Liver (tissue), 9 donors: Measurements from ENCODE around the gene CNTD1. TPM values are rescaled to one million over a fixed set of nuclear protein-coding genes. Genes with fewer than 3 reads are reported as not detected.

ENCODE experiments used
- DNase-seq: peaks from one replicate; pipeline ENCODE4 v3.0.0-alpha.2; 2017; ENCODE audit warnings: low spot score
- H3K27ac ChIP-seq, 2 donors: one replicate each; pipeline ENCODE4 v1.7.0; 2013; ENCODE audit warnings: inconsistent platforms in 2 of 2, low read length in 2 of 2, control low read depth in 1 of 2, low read depth in 1 of 2, mild to moderate bottlenecking in 1 of 2
- H3K27me3 ChIP-seq, 4 donors: one replicate each; pipeline versions ENCODE4 v1.6.1 to v1.7.0; 2013; ENCODE audit warnings: low read length in 3 of 4, inconsistent platforms in 1 of 4, mild to moderate bottlenecking in 1 of 4, moderate library complexity in 1 of 4; ENCODE audit not compliant: control insufficient read depth in 4 of 4, insufficient read depth in 4 of 4
- H3K36me3 ChIP-seq, 4 donors: one replicate each; pipeline versions ENCODE4 v1.6.1 to v1.7.0; 2013; ENCODE audit warnings: low read length in 3 of 4, mild to moderate bottlenecking in 3 of 4, low read depth in 1 of 4, moderate library complexity in 1 of 4; ENCODE audit not compliant: control insufficient read depth in 4 of 4, insufficient read depth in 3 of 4
- H3K4me1 ChIP-seq, 4 donors: one replicate each; pipeline versions ENCODE4 v1.6.1 to v1.7.0; 2013; ENCODE audit warnings: low read length in 3 of 4, mild to moderate bottlenecking in 3 of 4, moderate library complexity in 1 of 4; ENCODE audit not compliant: control insufficient read depth in 4 of 4, insufficient read depth in 4 of 4
- H3K4me3 ChIP-seq, 3 donors: one replicate each; pipeline versions ENCODE4 v1.6.1 to v1.7.0; 2013; ENCODE audit warnings: low read length in 3 of 3, control low read depth in 1 of 3, low read depth in 1 of 3, mild to moderate bottlenecking in 1 of 3
- H3K9ac ChIP-seq, 2 donors: one replicate each; pipeline ENCODE4 v1.7.0; 2013; ENCODE audit warnings: low read length in 2 of 2, mild to moderate bottlenecking in 2 of 2, moderate library complexity in 2 of 2, control low read depth in 1 of 2, low read depth in 1 of 2
- H3K9me3 ChIP-seq, 4 donors: one replicate each; pipeline versions ENCODE4 v1.6.1 to v1.7.0; 2013; ENCODE audit warnings: low read length in 3 of 4; ENCODE audit not compliant: control insufficient read depth in 4 of 4
- ATF3 ChIP-seq: IDR thresholded peaks from 2 replicates; pipeline ENCODE4 v1.6.1; 2016; ENCODE audit warnings: antibody characterized with exemption
- EGR1 ChIP-seq, 2 donors: IDR thresholded peaks; 2 replicates each; pipeline ENCODE4 v1.6.1; 2016 to 2018; ENCODE audit warnings: antibody characterized with exemption in 2 of 2, low read depth in 2 of 2
- FOXA1 ChIP-seq: IDR thresholded peaks from 2 replicates; pipeline ENCODE4 v1.6.1; 2016; ENCODE audit warnings: antibody characterized with exemption
- FOXA2 ChIP-seq: IDR thresholded peaks from 2 replicates; pipeline ENCODE4 v1.6.1; 2016; ENCODE audit warnings: antibody characterized with exemption
- GABPA ChIP-seq, 2 donors: IDR thresholded peaks in 1 of 2; conservative IDR thresholded peaks in 1 of 2; 2 replicates each; pipeline ENCODE4 v1.6.1; 2016; ENCODE audit warnings: antibody characterized with exemption in 2 of 2, mild to moderate bottlenecking in 1 of 2, moderate library complexity in 1 of 2
- HNF4A ChIP-seq, 2 donors: conservative IDR thresholded peaks; 2 replicates each; pipeline ENCODE4 v1.6.1; 2016; ENCODE audit warnings: antibody characterized with exemption in 2 of 2, mild to moderate bottlenecking in 2 of 2
- HNF4G ChIP-seq: IDR thresholded peaks from 2 replicates; pipeline ENCODE4 v1.6.1; 2016; ENCODE audit warnings: antibody characterized with exemption
- JUND ChIP-seq, 2 donors: IDR thresholded peaks; 2 replicates each; pipeline ENCODE4 v1.6.1; 2016; ENCODE audit warnings: antibody characterized with exemption in 2 of 2
- MAX ChIP-seq: IDR thresholded peaks from 2 replicates; pipeline ENCODE4 v1.6.1; 2016; ENCODE audit warnings: antibody characterized with exemption
- NR2F2 ChIP-seq: IDR thresholded peaks from 2 replicates; pipeline ENCODE4 v1.6.1; 2016; ENCODE audit warnings: antibody characterized with exemption
- RAD21 ChIP-seq, 2 donors: IDR thresholded peaks; 2 replicates each; pipeline ENCODE4 v1.6.1; 2016; ENCODE audit warnings: antibody characterized with exemption in 2 of 2, mild to moderate bottlenecking in 2 of 2
- RXRA ChIP-seq, 2 donors: IDR thresholded peaks; 2 replicates each; pipeline ENCODE4 v1.6.1; 2017 to 2018; ENCODE audit warnings: antibody characterized with exemption in 2 of 2, mild to moderate bottlenecking in 1 of 2
- SP1 ChIP-seq: IDR thresholded peaks from 2 replicates; pipeline ENCODE4 v1.6.1; 2018; ENCODE audit warnings: antibody characterized with exemption, mild to moderate bottlenecking
- TAF1 ChIP-seq: conservative IDR thresholded peaks from 2 replicates; pipeline ENCODE4 v1.6.1; 2016; ENCODE audit warnings: antibody characterized with exemption, mild to moderate bottlenecking
- YY1 ChIP-seq: IDR thresholded peaks from 2 replicates; pipeline ENCODE4 v1.6.1; 2016; ENCODE audit warnings: antibody characterized with exemption, mild to moderate bottlenecking
- WGBS: extraction: QIAGEN DNeasy Blood & Tissue Kit; methylation state at CpG from one replicate; pipeline ENCODE4 v1.1.7; 2013; 5-methylcytosine and 5-hydroxymethylcytosine counted together
- polyA plus RNA-seq, 2 donors: library from polyadenylated mRNA; stranded (reverse) in 1 of 2; unstranded in 1 of 2; fragments of 200-250 nt in 1 of 2; fragments of >200 nt in 1 of 2; fragmentation: Nextera tagmentation in 1 of 2; extraction: Ambion mirVana in 1 of 2; gene quantifications; one replicate each; pipeline versions ENCODE4 v1.2.1 to v1.2.3, GENCODE V29; 2013 to 2015
- total RNA-seq, 2 donors: library from RNA; depleted of rRNA; stranded (reverse); fragments of >200 nt; gene quantifications; one replicate each; pipeline ENCODE4 v1.2.3, GENCODE V29; 2014
- TF ChIP-seq, protein P1 (sequence below): fragments of 150-350 bp; IDR thresholded peaks from 2 replicates; pipeline ENCODE4 v1.5.1; 2017; ENCODE audit warnings: improper control_type of control experiment, low read depth, low read length; ENCODE audit not compliant: missing input control
- TF ChIP-seq, protein P2 (sequence below): IDR thresholded peaks from 2 replicates; pipeline ENCODE4 v1.6.1; 2016; ENCODE audit warnings: antibody characterized with exemption
- TF ChIP-seq, protein P3 (sequence below): IDR thresholded peaks from 2 replicates; pipeline ENCODE4 v1.6.1; 2016; ENCODE audit warnings: antibody characterized with exemption, mild to moderate bottlenecking
- donor health status: healthy.
- donor health status: healthy.
- donor health status: healthy.
- donor health status: healthy.
- donor health status: healthy.

CNTD1 gene
- total and polyA plus RNA-seq, 4 donors = 0.28 to 0.93 (median 0.89) TPM; not detected in 1

GRCh38 chr17:42748908-42749798 is 49.5 kb upstream of the CNTD1 start:
- H3K9me3 ChIP-seq = no peaks in the 10 kb centered on the region
- no peak overlapping the region for H3K4me3 ChIP-seq
- H3K36me3 ChIP-seq = no peaks in the 10 kb centered on the region
- H3K27me3 ChIP-seq = no peaks in the 10 kb centered on the region
- H3K4me1 ChIP-seq = peaks cover 11 to 33% (median 25%) of the 10 kb centered on the region in 4 donors
- peak overlapping the region in 1 of 2 donors; percentile 28 for H3K27ac ChIP-seq
- no peak for DNase-seq
- no peak overlapping the region for H3K9ac ChIP-seq
- TF ChIP-seq, protein P1, sequence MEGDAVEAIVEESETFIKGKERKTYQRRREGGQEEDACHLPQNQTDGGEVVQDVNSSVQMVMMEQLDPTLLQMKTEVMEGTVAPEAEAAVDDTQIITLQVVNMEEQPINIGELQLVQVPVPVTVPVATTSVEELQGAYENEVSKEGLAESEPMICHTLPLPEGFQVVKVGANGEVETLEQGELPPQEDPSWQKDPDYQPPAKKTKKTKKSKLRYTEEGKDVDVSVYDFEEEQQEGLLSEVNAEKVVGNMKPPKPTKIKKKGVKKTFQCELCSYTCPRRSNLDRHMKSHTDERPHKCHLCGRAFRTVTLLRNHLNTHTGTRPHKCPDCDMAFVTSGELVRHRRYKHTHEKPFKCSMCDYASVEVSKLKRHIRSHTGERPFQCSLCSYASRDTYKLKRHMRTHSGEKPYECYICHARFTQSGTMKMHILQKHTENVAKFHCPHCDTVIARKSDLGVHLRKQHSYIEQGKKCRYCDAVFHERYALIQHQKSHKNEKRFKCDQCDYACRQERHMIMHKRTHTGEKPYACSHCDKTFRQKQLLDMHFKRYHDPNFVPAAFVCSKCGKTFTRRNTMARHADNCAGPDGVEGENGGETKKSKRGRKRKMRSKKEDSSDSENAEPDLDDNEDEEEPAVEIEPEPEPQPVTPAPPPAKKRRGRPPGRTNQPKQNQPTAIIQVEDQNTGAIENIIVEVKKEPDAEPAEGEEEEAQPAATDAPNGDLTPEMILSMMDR = no peak
- TF ChIP-seq EGR1 (IDR thresholded peaks at IDR 0.05; ENCODE audit: low read depth in 2 of 2) = no peak
- TF ChIP-seq SP1 = peak; percentile 34
- TF ChIP-seq NR2F2 = no peak
- no peak for TF ChIP-seq HNF4A (conservative IDR thresholded peaks at IDR 0.05)
- no peak for TF ChIP-seq HNF4G
- TF ChIP-seq RXRA (IDR thresholded peaks at IDR 0.05) = peak in 1 of 2 donors; percentile 7
- TF ChIP-seq YY1 = no peak
- WGBS = 53% methylated on average over 11 of the region's 11 CpGs

- Histone ChIP-seq H3K27ac (no peak overlapping the region), H3K4me1 (peaks cover 9 to 26% (median 20%) of the 10 kb centered on the region in 4 donors), H3K4me3 (no peak overlapping the region), H3K9me3 (no peaks in the 10 kb centered on the region), H3K36me3 (no peaks in the 10 kb centered on the region), H3K27me3 (no peaks in the 10 kb centered on the region), H3K9ac (no peak overlapping the region)
- 57% methylated on average over 3 of the region's 3 CpGs for WGBS
- TF ChIP-seq YY1 = no peak
- TF ChIP-seq FOXA1 = no peak
- no peak for TF ChIP-seq HNF4A (conservative IDR thresholded peaks at IDR 0.05)
- TF ChIP-seq EGR1 (IDR thresholded peaks at IDR 0.05; ENCODE audit: low read depth in 2 of 2) = peak in 1 of 2 donors; percentile 14
- TF ChIP-seq, protein P2, sequence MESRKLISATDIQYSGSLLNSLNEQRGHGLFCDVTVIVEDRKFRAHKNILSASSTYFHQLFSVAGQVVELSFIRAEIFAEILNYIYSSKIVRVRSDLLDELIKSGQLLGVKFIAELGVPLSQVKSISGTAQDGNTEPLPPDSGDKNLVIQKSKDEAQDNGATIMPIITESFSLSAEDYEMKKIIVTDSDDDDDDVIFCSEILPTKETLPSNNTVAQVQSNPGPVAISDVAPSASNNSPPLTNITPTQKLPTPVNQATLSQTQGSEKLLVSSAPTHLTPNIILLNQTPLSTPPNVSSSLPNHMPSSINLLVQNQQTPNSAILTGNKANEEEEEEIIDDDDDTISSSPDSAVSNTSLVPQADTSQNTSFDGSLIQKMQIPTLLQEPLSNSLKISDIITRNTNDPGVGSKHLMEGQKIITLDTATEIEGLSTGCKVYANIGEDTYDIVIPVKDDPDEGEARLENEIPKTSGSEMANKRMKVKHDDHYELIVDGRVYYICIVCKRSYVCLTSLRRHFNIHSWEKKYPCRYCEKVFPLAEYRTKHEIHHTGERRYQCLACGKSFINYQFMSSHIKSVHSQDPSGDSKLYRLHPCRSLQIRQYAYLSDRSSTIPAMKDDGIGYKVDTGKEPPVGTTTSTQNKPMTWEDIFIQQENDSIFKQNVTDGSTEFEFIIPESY = no peak
- TF ChIP-seq ATF3 = no peak
- TF ChIP-seq RAD21 (IDR thresholded peaks at IDR 0.05) = no peak
- peak; percentile 94 for TF ChIP-seq NR2F2
- peak; percentile 32 for TF ChIP-seq SP1
- no peak for TF ChIP-seq JUND (IDR thresholded peaks at IDR 0.05)
- no peak for TF ChIP-seq GABPA (IDR thresholded peaks at IDR 0.05 in 1 of 2, conservative IDR thresholded peaks at IDR 0.05 in 1 of 2)
- TF ChIP-seq MAX = no peak
- TF ChIP-seq FOXA2 = no peak
- no peak for TF ChIP-seq HNF4G
- TF ChIP-seq, protein P3, sequence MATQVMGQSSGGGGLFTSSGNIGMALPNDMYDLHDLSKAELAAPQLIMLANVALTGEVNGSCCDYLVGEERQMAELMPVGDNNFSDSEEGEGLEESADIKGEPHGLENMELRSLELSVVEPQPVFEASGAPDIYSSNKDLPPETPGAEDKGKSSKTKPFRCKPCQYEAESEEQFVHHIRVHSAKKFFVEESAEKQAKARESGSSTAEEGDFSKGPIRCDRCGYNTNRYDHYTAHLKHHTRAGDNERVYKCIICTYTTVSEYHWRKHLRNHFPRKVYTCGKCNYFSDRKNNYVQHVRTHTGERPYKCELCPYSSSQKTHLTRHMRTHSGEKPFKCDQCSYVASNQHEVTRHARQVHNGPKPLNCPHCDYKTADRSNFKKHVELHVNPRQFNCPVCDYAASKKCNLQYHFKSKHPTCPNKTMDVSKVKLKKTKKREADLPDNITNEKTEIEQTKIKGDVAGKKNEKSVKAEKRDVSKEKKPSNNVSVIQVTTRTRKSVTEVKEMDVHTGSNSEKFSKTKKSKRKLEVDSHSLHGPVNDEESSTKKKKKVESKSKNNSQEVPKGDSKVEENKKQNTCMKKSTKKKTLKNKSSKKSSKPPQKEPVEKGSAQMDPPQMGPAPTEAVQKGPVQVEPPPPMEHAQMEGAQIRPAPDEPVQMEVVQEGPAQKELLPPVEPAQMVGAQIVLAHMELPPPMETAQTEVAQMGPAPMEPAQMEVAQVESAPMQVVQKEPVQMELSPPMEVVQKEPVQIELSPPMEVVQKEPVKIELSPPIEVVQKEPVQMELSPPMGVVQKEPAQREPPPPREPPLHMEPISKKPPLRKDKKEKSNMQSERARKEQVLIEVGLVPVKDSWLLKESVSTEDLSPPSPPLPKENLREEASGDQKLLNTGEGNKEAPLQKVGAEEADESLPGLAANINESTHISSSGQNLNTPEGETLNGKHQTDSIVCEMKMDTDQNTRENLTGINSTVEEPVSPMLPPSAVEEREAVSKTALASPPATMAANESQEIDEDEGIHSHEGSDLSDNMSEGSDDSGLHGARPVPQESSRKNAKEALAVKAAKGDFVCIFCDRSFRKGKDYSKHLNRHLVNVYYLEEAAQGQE = no peak
- TF ChIP-seq RXRA (IDR thresholded peaks at IDR 0.05) = peak in 1 of 2 donors; percentile 21
- no peak for TF ChIP-seq TAF1
- TF ChIP-seq, protein P1 = no peak
- no peak for DNase-seq
Measured at GRCh38 chr17:42750739-42751344, 47.8 kb upstream of the CNTD1 start.
